ENCODE measurements around the gene DTX3. TPM values are rescaled to one million over a fixed set of nuclear protein-coding genes. Genes with fewer than 3 reads are reported as not detected.
"Not testable (repeated sequence)": the region's sequence is repeated elsewhere in the genome, so short reads cannot be mapped to it uniquely, and the experiment has no call there.

DTX3 gene
- 20.5 TPM for total RNA-seq
- 10 to 100 TPM; 23.0 to 36.2 (median 29.4) TPM for polyA plus RNA-seq (ENCODE audit: insufficient read depth in 1 of 8, insufficient read length in 8 of 8, low replicate concordance in 1 of 8)
- long read RNA-seq, donor 1, result 0 reads
- long read RNA-seq, donor 2, partial matches to known transcripts, result 0 of 1 reads
- long read RNA-seq, donor 2, other reads (novel, unspliced or antisense), result 0 of 1 reads
- long read RNA-seq, donor 3, partial matches to known transcripts, result 0 of 5 reads
- long read RNA-seq, donor 3, other reads (novel, unspliced or antisense), result 0 of 5 reads
- long read RNA-seq, donor 4, partial matches to known transcripts, result 0 of 1 reads
- long read RNA-seq, donor 4, other reads (novel, unspliced or antisense), result 0 of 1 reads
- long read RNA-seq, donor 5, transcript DTX3-204 (6 exons, 2,067 nt), result major isoform, 12 of 18 reads
- long read RNA-seq, donor 5, transcript DTX3-201 (7 exons, 2,029 nt), result minor isoform, 5 of 18 reads
- long read RNA-seq, donor 5, partial matches to known transcripts, result 0 of 18 reads
- long read RNA-seq, donor 5, other reads (novel, unspliced or antisense), result 0 of 18 reads
- long read RNA-seq, donor 6, partial matches to known transcripts, result 0 of 5 reads
- long read RNA-seq, donor 6, other reads (novel, unspliced or antisense), result 0 of 5 reads
- long read RNA-seq, donor 7, partial matches to known transcripts, result 0 of 8 reads
- long read RNA-seq, donor 7, other reads (novel, unspliced or antisense), result 0 of 8 reads
- long read RNA-seq, donor 8, partial matches to known transcripts, result 0 of 3 reads
- long read RNA-seq, donor 8, other reads (novel, unspliced or antisense), result 0 of 3 reads
- long read RNA-seq, donor 9, partial matches to known transcripts, result 0 of 2 reads
- long read RNA-seq, donor 9, other reads (novel, unspliced or antisense), result 0 of 2 reads
- long read RNA-seq, donor 10, partial matches to known transcripts, result 0 of 2 reads
- long read RNA-seq, donor 10, other reads (novel, unspliced or antisense), result 0 of 2 reads
- long read RNA-seq, donor 11, partial matches to known transcripts, result 0 of 1 reads
- long read RNA-seq, donor 11, other reads (novel, unspliced or antisense), result 0 of 1 reads

- H3K36me3 ChIP-seq (ENCODE audit: control insufficient read depth, insufficient read depth, low read length), result peaks cover 50% of the 10 kb centered on the region
- peaks cover 44% of the 10 kb centered on the region for H3K4me1 ChIP-seq (ENCODE audit: control insufficient read depth, insufficient read depth, low read length)
- no peaks in the 10 kb centered on the region for H3K9me3 ChIP-seq (replicated peaks; ENCODE audit: control insufficient read depth, low read depth, low read length)
- peak; percentile 67 for DNase-seq
- peaks cover 16% of the 10 kb centered on the region for H3K27me3 ChIP-seq (ENCODE audit: control insufficient read depth, insufficient read depth, low read length)
- peak within 1 kb of the TSS; percentile 97 for H3K27ac ChIP-seq (ENCODE audit: low read length)
- no CpG with 5 or more reads among the region's 36 CpGs for WGBS (ENCODE audit: insufficient coverage)
- H3K4me3 ChIP-seq (ENCODE audit: low read length), result peak within 1 kb of the TSS; percentile 73
Observed at GRCh38 chr12:57604454-57604991, at the start of gene DTX3. Gene DTX3, plus strand, starts transcription at chr12:57604824. Its CDS starts 1,694 bp downstream, at chr12:57606518.

- no peak for DNase-seq
- Histone ChIP-seq H3K27me3 (ENCODE audit: control insufficient read depth, insufficient read depth, low read length) (peaks cover 44% of the 10 kb centered on the region), H3K36me3 (ENCODE audit: control insufficient read depth, insufficient read depth, low read length) (no peaks in the 10 kb centered on the region), H3K9me3 (replicated peaks; ENCODE audit: control insufficient read depth, low read depth, low read length) (no peaks in the 10 kb centered on the region), H3K27ac (ENCODE audit: low read length) (no peak overlapping the region), H3K4me1 (ENCODE audit: control insufficient read depth, insufficient read depth, low read length) (peaks cover 3% of the 10 kb centered on the region), H3K4me3 (ENCODE audit: low read length) (no peak overlapping the region)
- no CpG with 5 or more reads among the region's 1 CpG for WGBS (ENCODE audit: insufficient coverage)
Observed at GRCh38 chr12:57554897-57555296, 49.7 kb upstream of the DTX3 start.

GRCh38 chr12:57558864-57559263 lies 45.8 kb upstream of the DTX3 start:
- no peak overlapping the region for H3K27ac ChIP-seq (ENCODE audit: low read length)
- DNase-seq, result no peak
- H3K27me3 ChIP-seq (ENCODE audit: control insufficient read depth, insufficient read depth, low read length), result peaks cover 22% of the 10 kb centered on the region
- H3K4me3 ChIP-seq (ENCODE audit: low read length), result no peak overlapping the region
- H3K36me3 ChIP-seq (ENCODE audit: control insufficient read depth, insufficient read depth, low read length), result no peaks in the 10 kb centered on the region
- no peaks in the 10 kb centered on the region for H3K9me3 ChIP-seq (replicated peaks; ENCODE audit: control insufficient read depth, low read depth, low read length)
- H3K4me1 ChIP-seq (ENCODE audit: control insufficient read depth, insufficient read depth, low read length), result no peaks in the 10 kb centered on the region
- 80% methylated on average over 1 of the region's 4 CpGs for WGBS (ENCODE audit: insufficient coverage)

- Histone ChIP-seq H3K9me3 (replicated peaks; ENCODE audit: control insufficient read depth, low read depth, low read length) (no peaks in the 10 kb centered on the region), H3K4me3 (ENCODE audit: low read length) (no peak overlapping the region), H3K4me1 (ENCODE audit: control insufficient read depth, insufficient read depth, low read length) (no peaks in the 10 kb centered on the region), H3K36me3 (ENCODE audit: control insufficient read depth, insufficient read depth, low read length) (no peaks in the 10 kb centered on the region), H3K27ac (ENCODE audit: low read length) (no peak overlapping the region), H3K27me3 (ENCODE audit: control insufficient read depth, insufficient read depth, low read length) (peaks cover 18% of the 10 kb centered on the region)
- WGBS (ENCODE audit: insufficient coverage), result no CpG with 5 or more reads among the region's 2 CpGs
- no peak for DNase-seq
Observed at GRCh38 chr12:57560516-57560915, 44.1 kb upstream of the DTX3 start.

GRCh38 chr12:57561117-57561516 lies 43.5 kb upstream of the DTX3 start:
- H3K27ac ChIP-seq (ENCODE audit: low read length); H3K4me3 ChIP-seq (ENCODE audit: low read length); H3K4me1 ChIP-seq (ENCODE audit: control insufficient read depth, insufficient read depth, low read length); H3K36me3 ChIP-seq (ENCODE audit: control insufficient read depth, insufficient read depth, low read length); DNase-seq; H3K9me3 ChIP-seq (replicated peaks; ENCODE audit: control insufficient read depth, low read depth, low read length): not testable (repeated sequence)
- H3K27me3 ChIP-seq (ENCODE audit: control insufficient read depth, insufficient read depth, low read length), result peaks cover 19% of the 10 kb centered on the region
- WGBS (ENCODE audit: insufficient coverage), result no CpG with 5 or more reads among the region's 1 CpG

GRCh38 chr12:57563358-57563757 lies 41.3 kb upstream of the DTX3 start:
- peaks cover 19% of the 10 kb centered on the region for H3K27me3 ChIP-seq (ENCODE audit: control insufficient read depth, insufficient read depth, low read length)
- H3K27ac ChIP-seq (ENCODE audit: low read length), result no peak overlapping the region
- no CpG with 5 or more reads among the region's 4 CpGs for WGBS (ENCODE audit: insufficient coverage)
- no peaks in the 10 kb centered on the region for H3K36me3 ChIP-seq (ENCODE audit: control insufficient read depth, insufficient read depth, low read length)
- H3K9me3 ChIP-seq (replicated peaks; ENCODE audit: control insufficient read depth, low read depth, low read length), result no peaks in the 10 kb centered on the region
- no peak overlapping the region for H3K4me3 ChIP-seq (ENCODE audit: low read length)
- DNase-seq, result no peak
- H3K4me1 ChIP-seq (ENCODE audit: control insufficient read depth, insufficient read depth, low read length), result no peaks in the 10 kb centered on the region

- no peak for DNase-seq
- H3K27me3 ChIP-seq (ENCODE audit: control insufficient read depth, insufficient read depth, low read length), result peaks cover 22% of the 10 kb centered on the region
- no peak overlapping the region for H3K4me3 ChIP-seq (ENCODE audit: low read length)
- no peaks in the 10 kb centered on the region for H3K36me3 ChIP-seq (ENCODE audit: control insufficient read depth, insufficient read depth, low read length)
- 74% methylated on average over 3 of the region's 7 CpGs for WGBS (ENCODE audit: insufficient coverage)
- H3K9me3 ChIP-seq (replicated peaks; ENCODE audit: control insufficient read depth, low read depth, low read length), result no peaks in the 10 kb centered on the region
- no peak overlapping the region for H3K27ac ChIP-seq (ENCODE audit: low read length)
- H3K4me1 ChIP-seq (ENCODE audit: control insufficient read depth, insufficient read depth, low read length), result no peaks in the 10 kb centered on the region
Observed at GRCh38 chr12:57564178-57564740, 40.4 kb upstream of the DTX3 start.

GRCh38 chr12:57568838-57569237 lies 35.8 kb upstream of the DTX3 start:
- H3K4me3 ChIP-seq (ENCODE audit: low read length), result no peak overlapping the region
- H3K4me1 ChIP-seq (ENCODE audit: control insufficient read depth, insufficient read depth, low read length), result no peaks in the 10 kb centered on the region
- peaks cover 10% of the 10 kb centered on the region for H3K27me3 ChIP-seq (ENCODE audit: control insufficient read depth, insufficient read depth, low read length)
- H3K9me3 ChIP-seq (replicated peaks; ENCODE audit: control insufficient read depth, low read depth, low read length), result no peaks in the 10 kb centered on the region
- 66% methylated on average over 5 of the region's 6 CpGs for WGBS (ENCODE audit: insufficient coverage)
- no peaks in the 10 kb centered on the region for H3K36me3 ChIP-seq (ENCODE audit: control insufficient read depth, insufficient read depth, low read length)
- DNase-seq, result no peak
- H3K27ac ChIP-seq (ENCODE audit: low read length), result no peak overlapping the region

- Histone ChIP-seq H3K27ac (ENCODE audit: low read length) (no peak overlapping the region), H3K36me3 (ENCODE audit: control insufficient read depth, insufficient read depth, low read length) (no peaks in the 10 kb centered on the region), H3K4me3 (ENCODE audit: low read length) (no peak overlapping the region), H3K27me3 (ENCODE audit: control insufficient read depth, insufficient read depth, low read length) (peaks cover 7% of the 10 kb centered on the region), H3K4me1 (ENCODE audit: control insufficient read depth, insufficient read depth, low read length) (no peaks in the 10 kb centered on the region), H3K9me3 (replicated peaks; ENCODE audit: control insufficient read depth, low read depth, low read length) (no peaks in the 10 kb centered on the region)
- WGBS (ENCODE audit: insufficient coverage), result 86% methylated on average over 16 of the region's 18 CpGs
- DNase-seq, result no peak
Observed at GRCh38 chr12:57569858-57570257, 34.8 kb upstream of the DTX3 start.

Data from muscle of leg (tissue), 16 donors.